Stomach smooth muscle (tissue), 2 donors: Measurements from ENCODE around the gene TRPV4.

Source experiments
- H3K27ac ChIP-seq: one replicate; pipeline ENCODE4 v1.7.0; 2013; ENCODE audit warnings: mild to moderate bottlenecking, low read length, inconsistent platforms
- H3K27me3 ChIP-seq, 2 donors: one replicate each; pipeline ENCODE4 v1.7.0; 2013; ENCODE audit warnings: low read length in 2 of 2; ENCODE audit not compliant: insufficient read depth in 2 of 2, control insufficient read depth in 1 of 2
- H3K36me3 ChIP-seq, 2 donors: one replicate each; pipeline ENCODE4 v1.7.0; 2013; ENCODE audit warnings: low read length in 2 of 2; ENCODE audit not compliant: control insufficient read depth in 2 of 2, insufficient read depth in 2 of 2
- H3K4me1 ChIP-seq: one replicate; pipeline ENCODE4 v1.7.0; 2013; ENCODE audit warnings: low read length; ENCODE audit not compliant: control insufficient read depth, insufficient read depth
- H3K4me3 ChIP-seq, 2 donors: one replicate each; pipeline ENCODE4 v1.7.0; 2013; ENCODE audit warnings: low read length in 2 of 2
- H3K9ac ChIP-seq, 2 donors: one replicate each; pipeline ENCODE4 v1.7.0; 2013; ENCODE audit warnings: low read length in 2 of 2, mild to moderate bottlenecking in 1 of 2
- H3K9me3 ChIP-seq, 2 donors: one replicate each; pipeline ENCODE4 v1.7.0; 2013; ENCODE audit warnings: low read length in 2 of 2; ENCODE audit not compliant: control insufficient read depth in 2 of 2
- donor health status: healthy.
- donor health status: Pancreatic carcinoma.

TRPV4 gene

GRCh38 chr12:109817627-109818231, 15.5 kb downstream of the TRPV4 start:
- Histone ChIP-seq H3K4me1 (no peaks in the 10 kb centered on the region), H3K27me3 (peaks cover 14 to 20% of the 10 kb centered on the region in 2 donors), H3K9ac (no peak overlapping the region), H3K27ac (no peak overlapping the region), H3K9me3 (no peaks in the 10 kb centered on the region), H3K36me3 (no peaks in the 10 kb centered on the region), H3K4me3 (no peak overlapping the region)

- H3K9me3 ChIP-seq, result no peaks in the 10 kb centered on the region
- no peak overlapping the region for H3K27ac ChIP-seq
- H3K4me1 ChIP-seq, result no peaks in the 10 kb centered on the region
- H3K4me3 ChIP-seq, result no peak overlapping the region
- peaks cover 14 to 20% of the 10 kb centered on the region in 2 donors for H3K27me3 ChIP-seq
- H3K36me3 ChIP-seq, result no peaks in the 10 kb centered on the region
- no peak overlapping the region for H3K9ac ChIP-seq
Observed at GRCh38 chr12:109816870-109817269, 16.3 kb downstream of the TRPV4 start.

GRCh38 chr12:109815757-109816617, 17.2 kb downstream of the TRPV4 start:
- Histone ChIP-seq H3K27me3 (peaks cover 14 to 20% of the 10 kb centered on the region in 2 donors), H3K27ac (no peak overlapping the region), H3K4me1 (no peaks in the 10 kb centered on the region), H3K4me3 (no peak overlapping the region), H3K9me3 (no peaks in the 10 kb centered on the region), H3K9ac (no peak overlapping the region), H3K36me3 (no peaks in the 10 kb centered on the region)

- no peaks in the 10 kb centered on the region for H3K9me3 ChIP-seq
- peaks cover 16 to 20% of the 10 kb centered on the region in 2 donors for H3K27me3 ChIP-seq
- no peak overlapping the region for H3K27ac ChIP-seq
- H3K9ac ChIP-seq, result no peak overlapping the region
- no peak overlapping the region for H3K4me3 ChIP-seq
- H3K36me3 ChIP-seq, result no peaks in the 10 kb centered on the region
- H3K4me1 ChIP-seq, result no peaks in the 10 kb centered on the region
Observed at GRCh38 chr12:109815225-109815624, 18.0 kb downstream of the TRPV4 start.

- Histone ChIP-seq H3K9ac (no peak overlapping the region), H3K27ac (no peak overlapping the region), H3K4me3 (no peak overlapping the region), H3K36me3 (no peaks in the 10 kb centered on the region), H3K27me3 (peaks cover 20% of the 10 kb centered on the region in 2 donors), H3K9me3 (no peaks in the 10 kb centered on the region), H3K4me1 (no peaks in the 10 kb centered on the region)
Observed at GRCh38 chr12:109814600-109815150, 18.5 kb downstream of the TRPV4 start.

- Histone ChIP-seq H3K9me3 (no peaks in the 10 kb centered on the region), H3K27me3 (peaks cover 15 to 17% of the 10 kb centered on the region in 2 donors), H3K36me3 (no peaks in the 10 kb centered on the region), H3K4me1 (no peaks in the 10 kb centered on the region), H3K27ac (no peak overlapping the region), H3K4me3 (no peak overlapping the region), H3K9ac (no peak overlapping the region)
Observed at GRCh38 chr12:109813810-109814416, 19.3 kb downstream of the TRPV4 start.

- peaks cover 0 to 8% of the 10 kb centered on the region in 2 donors for H3K27me3 ChIP-seq
- no peaks in the 10 kb centered on the region for H3K36me3 ChIP-seq
- H3K27ac ChIP-seq, result no peak overlapping the region
- no peaks in the 10 kb centered on the region for H3K4me1 ChIP-seq
- H3K9me3 ChIP-seq, result no peaks in the 10 kb centered on the region
- no peak overlapping the region for H3K4me3 ChIP-seq
- H3K9ac ChIP-seq, result no peak overlapping the region
Observed at GRCh38 chr12:109811624-109811995, 21.6 kb downstream of the TRPV4 start.

GRCh38 chr12:109810954-109811623, 22.1 kb downstream of the TRPV4 start:
- Histone ChIP-seq H3K4me3 (no peak overlapping the region), H3K9ac (no peak overlapping the region), H3K27me3 (peaks cover 0 to 8% of the 10 kb centered on the region in 2 donors), H3K4me1 (no peaks in the 10 kb centered on the region), H3K27ac (no peak overlapping the region), H3K9me3 (no peaks in the 10 kb centered on the region), H3K36me3 (no peaks in the 10 kb centered on the region)

- Histone ChIP-seq H3K36me3 (no peaks in the 10 kb centered on the region), H3K4me1 (peaks cover 6% of the 10 kb centered on the region), H3K4me3 (no peak overlapping the region), H3K9me3 (no peaks in the 10 kb centered on the region), H3K27ac (no peak overlapping the region), H3K27me3 (peaks cover 0 to 6% of the 10 kb centered on the region in 2 donors), H3K9ac (no peak overlapping the region)
Observed at GRCh38 chr12:109808876-109809646, 24.1 kb downstream of the TRPV4 start.
